ENCODE data around the gene GALNT1. TPM values are rescaled to one million over a fixed set of nuclear protein-coding genes. Genes with fewer than 3 reads are reported as not detected.

Gene GALNT1
- total RNA-seq, 1 experiment from 2014 or later: 54.7 TPM

GRCh38 chr18:35611518-35611917, 30.0 kb downstream of the GALNT1 start (continued):
- TF ChIP-seq, protein P1, sequence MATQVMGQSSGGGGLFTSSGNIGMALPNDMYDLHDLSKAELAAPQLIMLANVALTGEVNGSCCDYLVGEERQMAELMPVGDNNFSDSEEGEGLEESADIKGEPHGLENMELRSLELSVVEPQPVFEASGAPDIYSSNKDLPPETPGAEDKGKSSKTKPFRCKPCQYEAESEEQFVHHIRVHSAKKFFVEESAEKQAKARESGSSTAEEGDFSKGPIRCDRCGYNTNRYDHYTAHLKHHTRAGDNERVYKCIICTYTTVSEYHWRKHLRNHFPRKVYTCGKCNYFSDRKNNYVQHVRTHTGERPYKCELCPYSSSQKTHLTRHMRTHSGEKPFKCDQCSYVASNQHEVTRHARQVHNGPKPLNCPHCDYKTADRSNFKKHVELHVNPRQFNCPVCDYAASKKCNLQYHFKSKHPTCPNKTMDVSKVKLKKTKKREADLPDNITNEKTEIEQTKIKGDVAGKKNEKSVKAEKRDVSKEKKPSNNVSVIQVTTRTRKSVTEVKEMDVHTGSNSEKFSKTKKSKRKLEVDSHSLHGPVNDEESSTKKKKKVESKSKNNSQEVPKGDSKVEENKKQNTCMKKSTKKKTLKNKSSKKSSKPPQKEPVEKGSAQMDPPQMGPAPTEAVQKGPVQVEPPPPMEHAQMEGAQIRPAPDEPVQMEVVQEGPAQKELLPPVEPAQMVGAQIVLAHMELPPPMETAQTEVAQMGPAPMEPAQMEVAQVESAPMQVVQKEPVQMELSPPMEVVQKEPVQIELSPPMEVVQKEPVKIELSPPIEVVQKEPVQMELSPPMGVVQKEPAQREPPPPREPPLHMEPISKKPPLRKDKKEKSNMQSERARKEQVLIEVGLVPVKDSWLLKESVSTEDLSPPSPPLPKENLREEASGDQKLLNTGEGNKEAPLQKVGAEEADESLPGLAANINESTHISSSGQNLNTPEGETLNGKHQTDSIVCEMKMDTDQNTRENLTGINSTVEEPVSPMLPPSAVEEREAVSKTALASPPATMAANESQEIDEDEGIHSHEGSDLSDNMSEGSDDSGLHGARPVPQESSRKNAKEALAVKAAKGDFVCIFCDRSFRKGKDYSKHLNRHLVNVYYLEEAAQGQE (IDR thresholded peaks at IDR 0.05; ENCODE audit: low read depth): no peak
- TF ChIP-seq FOSL1 (IDR thresholded peaks at IDR 0.05; ENCODE audit: low read depth) (no peak), CEBPB (IDR thresholded peaks at IDR 0.05; ENCODE audit: low read depth) (no peak), JUND (IDR thresholded peaks at IDR 0.05) (no peak), POLR2AphosphoS5 (IDR thresholded peaks at IDR 0.05; ENCODE audit: low read depth, low read length) (no peak), ZFX (IDR thresholded peaks at IDR 0.05) (no peak), EZH2phosphoT487 (IDR thresholded peaks at IDR 0.05; ENCODE audit: borderline replicate concordance) (no peak), ELF1 (IDR thresholded peaks at IDR 0.05; ENCODE audit: borderline replicate concordance, low read depth) (no peak)
- TF ChIP-seq, protein P2, sequence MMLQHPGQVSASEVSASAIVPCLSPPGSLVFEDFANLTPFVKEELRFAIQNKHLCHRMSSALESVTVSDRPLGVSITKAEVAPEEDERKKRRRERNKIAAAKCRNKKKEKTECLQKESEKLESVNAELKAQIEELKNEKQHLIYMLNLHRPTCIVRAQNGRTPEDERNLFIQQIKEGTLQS (IDR thresholded peaks at IDR 0.05): no peak

DNA sequence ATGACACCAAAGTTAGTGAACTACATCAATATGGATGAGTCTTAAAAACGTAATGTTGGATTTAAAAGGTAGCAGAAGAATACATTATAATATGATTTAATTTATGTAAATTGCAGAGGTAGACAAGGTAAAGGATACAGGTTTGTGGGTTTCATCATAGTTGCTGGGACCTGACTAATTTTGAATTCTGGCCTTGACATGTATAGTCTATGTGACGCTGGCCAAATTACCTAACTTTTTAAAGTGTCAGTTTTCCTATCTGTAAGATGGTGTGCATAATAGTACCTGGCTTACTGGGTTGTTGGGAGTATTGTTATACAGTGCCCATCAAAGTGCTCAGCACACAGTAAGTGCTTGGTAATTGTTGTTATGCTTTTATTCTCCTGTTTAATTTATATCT, 34.5 kb downstream of the GALNT1 start:
- intact Hi-C loops (cut with micrococcal nuclease): no loop called here
- no peak overlapping the region for H3K9ac ChIP-seq (ENCODE audit: low read length)

More for the DNA sequence above, 34.5 kb downstream of the GALNT1 start:
- no peak for ATAC-seq
- TF ChIP-seq, protein P3, sequence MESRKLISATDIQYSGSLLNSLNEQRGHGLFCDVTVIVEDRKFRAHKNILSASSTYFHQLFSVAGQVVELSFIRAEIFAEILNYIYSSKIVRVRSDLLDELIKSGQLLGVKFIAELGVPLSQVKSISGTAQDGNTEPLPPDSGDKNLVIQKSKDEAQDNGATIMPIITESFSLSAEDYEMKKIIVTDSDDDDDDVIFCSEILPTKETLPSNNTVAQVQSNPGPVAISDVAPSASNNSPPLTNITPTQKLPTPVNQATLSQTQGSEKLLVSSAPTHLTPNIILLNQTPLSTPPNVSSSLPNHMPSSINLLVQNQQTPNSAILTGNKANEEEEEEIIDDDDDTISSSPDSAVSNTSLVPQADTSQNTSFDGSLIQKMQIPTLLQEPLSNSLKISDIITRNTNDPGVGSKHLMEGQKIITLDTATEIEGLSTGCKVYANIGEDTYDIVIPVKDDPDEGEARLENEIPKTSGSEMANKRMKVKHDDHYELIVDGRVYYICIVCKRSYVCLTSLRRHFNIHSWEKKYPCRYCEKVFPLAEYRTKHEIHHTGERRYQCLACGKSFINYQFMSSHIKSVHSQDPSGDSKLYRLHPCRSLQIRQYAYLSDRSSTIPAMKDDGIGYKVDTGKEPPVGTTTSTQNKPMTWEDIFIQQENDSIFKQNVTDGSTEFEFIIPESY (IDR thresholded peaks at IDR 0.05; ENCODE audit: extremely low read depth, insufficient replicate concordance, low read length): no peak
- TF ChIP-seq CEBPB (IDR thresholded peaks at IDR 0.05; ENCODE audit: low read depth) (no peak), CBX3 (IDR thresholded peaks at IDR 0.05; ENCODE audit: low read depth) (no peak), FOSL1 (IDR thresholded peaks at IDR 0.05; ENCODE audit: low read depth) (no peak), TCF7L2 (IDR thresholded peaks at IDR 0.05; ENCODE audit: borderline replicate concordance, extremely low read depth, insufficient read depth, insufficient read length) (no peak), SIN3A (IDR thresholded peaks at IDR 0.05; ENCODE audit: low read depth) (no peak), POLR2A (IDR thresholded peaks at IDR 0.05; ENCODE audit: borderline replicate concordance, extremely low read depth, insufficient read depth, insufficient read length) (no peak), CTCF (IDR thresholded peaks at IDR 0.05 in 2 of 3, conservative IDR thresholded peaks at IDR 0.05 in 1 of 3; ENCODE audit: borderline replicate concordance in 1 of 3, insufficient read depth in 1 of 3, low read depth in 2 of 3, low read length in 2 of 3) (no peak), EGR1 (IDR thresholded peaks at IDR 0.05; ENCODE audit: low read depth) (no peak), ELF1 (IDR thresholded peaks at IDR 0.05; ENCODE audit: borderline replicate concordance, low read depth) (no peak), JUND (IDR thresholded peaks at IDR 0.05) (no peak)
- TF ChIP-seq, protein P2 (IDR thresholded peaks at IDR 0.05): no peak
- POLR2A ChIA-PET: no interaction called here
- Histone ChIP-seq H4K20me1 (ENCODE audit: insufficient read depth) (no peaks in the 10 kb centered on the region), H3K79me2 (ENCODE audit: insufficient read depth, low read length) (peaks cover 10% of the 10 kb centered on the region), H3K36me3 (ENCODE audit: control insufficient read depth in 1 of 2, insufficient read depth in 2 of 2, low read length in 2 of 2) (no peaks in the 10 kb centered on the region), H3K4me2 (ENCODE audit: low read length) (no peak overlapping the region), H3K27ac (ENCODE audit: low read depth, low read length) (no peak overlapping the region), H3K4me3 (replicated peaks in 1 of 2; ENCODE audit: low read depth in 1 of 2, low read length in 2 of 2) (no peak overlapping the region), H3K9me3 (ENCODE audit: control insufficient read depth in 1 of 2, insufficient read depth in 1 of 2, low read depth in 1 of 2, low read length in 2 of 2) (no peaks in the 10 kb centered on the region), H3K27me3 (ENCODE audit: insufficient read depth, low read length) (no peaks in the 10 kb centered on the region), H3K9me2 (ENCODE audit: insufficient read depth) (no peaks in the 10 kb centered on the region), H3K4me1 (ENCODE audit: control insufficient read depth in 1 of 2, insufficient read depth in 2 of 2, low read length in 2 of 2) (peaks cover 2 to 6% of the 10 kb centered on the region in 2 experiments; a peak in 2 of 4 replicates), H2AFZ (ENCODE audit: low read depth, low read length, poor library complexity, severe bottlenecking) (no peak overlapping the region)
- BruUV-seq (replicated peaks): no TSS peak
- CTCF ChIA-PET: no interaction called here
- no peak for DNase-seq (ENCODE audit: low read depth, low spot score)
- RAD21 ChIA-PET (ENCODE audit: low non-redundant PET in 1 of 2, low total read pairs in 2 of 2, uncharacterized antibody in 2 of 2, unreplicated experiment in 2 of 2): no interaction called here
